ENCODE measurements around the gene SLC25A1. TPM values are rescaled to one million over a fixed set of nuclear protein-coding genes. Genes with fewer than 3 reads are reported as not detected.

Gene SLC25A1
- total RNA-seq, 1 experiment from 2014 or later, result 151 TPM

DNA sequence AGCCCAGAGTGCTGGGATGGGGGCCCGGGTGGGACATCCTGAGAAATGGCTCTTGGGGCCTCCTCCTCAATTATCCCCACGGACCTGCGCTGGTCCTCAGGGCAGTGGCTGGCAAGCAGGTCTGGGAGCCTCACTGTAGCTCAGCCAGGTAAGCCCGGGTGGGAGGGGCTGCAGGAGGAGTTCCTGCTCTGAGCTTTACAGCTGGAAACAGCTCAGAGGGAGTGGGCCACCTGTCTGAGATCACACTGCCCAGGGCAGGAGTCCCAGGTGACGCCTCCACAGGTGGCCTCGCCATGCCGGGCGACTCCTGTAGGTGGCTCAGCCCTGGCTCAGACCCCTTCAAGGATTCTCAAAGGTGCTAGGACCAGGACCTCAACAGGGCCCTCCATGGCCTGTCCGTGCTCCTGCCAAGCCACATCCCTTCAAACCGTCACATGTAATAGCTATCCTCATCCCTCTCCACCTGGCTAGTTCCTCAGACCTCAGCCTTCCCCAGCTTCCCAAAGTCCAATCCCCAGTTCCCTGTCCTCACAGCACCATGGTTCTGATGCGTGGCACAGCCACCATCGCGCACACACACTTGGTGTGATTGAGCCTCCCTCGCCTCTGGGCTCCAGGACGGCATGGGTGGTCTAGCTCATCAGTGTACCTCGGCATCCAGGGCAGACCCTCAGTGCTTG is 51.1 kb downstream of the SLC25A1 start:
- Histone ChIP-seq H3K14ac (ENCODE audit: insufficient read depth, low read length) (no peak overlapping the region), H3K4ac (ENCODE audit: low read depth, low read length) (no peak overlapping the region), H2BK12ac (ENCODE audit: insufficient read length, low read depth, low read length) (no peak overlapping the region), H3T11ph (ENCODE audit: low read length) (no peak overlapping the region), H2BK20ac (ENCODE audit: low read depth, low read length, poor library complexity, severe bottlenecking) (no peak overlapping the region), H2BK15ac (ENCODE audit: low read depth, low read length) (no peak overlapping the region), H3K9me3 (ENCODE audit: control insufficient read depth, low read depth, low read length) (no peaks in the 10 kb centered on the region), H3K23me2 (ENCODE audit: insufficient read length, low read depth, low read length, poor library complexity, severe bottlenecking) (peaks cover 2% of the 10 kb centered on the region), H3K79me2 (ENCODE audit: insufficient read depth, low read length) (no peaks in the 10 kb centered on the region), H2BK120ac (ENCODE audit: low read depth, low read length, poor library complexity, severe bottlenecking) (no peak overlapping the region), H3K23ac (ENCODE audit: insufficient read length, low read depth, low read length) (no peak overlapping the region), H3K4me1 (ENCODE audit: insufficient read depth, low read length) (no peaks in the 10 kb centered on the region; the same call in 1 of the 2 replicates), H3K27me3 (ENCODE audit: insufficient read depth, low read length) (no peaks in the 10 kb centered on the region), H2AK5ac (ENCODE audit: insufficient read length, low read length) (no peak overlapping the region), H3K27ac (ENCODE audit: insufficient read length, low read depth, low read length) (no peak overlapping the region), H3K9ac (ENCODE audit: extremely low read depth, insufficient read length, low read length) (no peak overlapping the region), H2BK5ac (ENCODE audit: insufficient read length, low read length) (no peak overlapping the region), H3K18ac (ENCODE audit: insufficient read length, low read depth, low read length) (no peak overlapping the region), H4K91ac (ENCODE audit: insufficient read length, low read depth, low read length) (no peak overlapping the region), H3K79me1 (ENCODE audit: insufficient read depth, low read depth, low read length, poor library complexity, severe bottlenecking) (no peaks in the 10 kb centered on the region), H2AFZ (ENCODE audit: low read length) (no peak overlapping the region), H3K56ac (ENCODE audit: insufficient read length, low read depth, low read length) (no peak overlapping the region), H3K4me2 (ENCODE audit: insufficient read depth, insufficient read length, low read length) (no peak overlapping the region), H4K8ac (replicated peaks; ENCODE audit: insufficient read length, low read depth, low read length) (no peak overlapping the region), H4K20me1 (ENCODE audit: control insufficient read depth, insufficient read depth, insufficient read length) (no peaks in the 10 kb centered on the region), H4K5ac (ENCODE audit: insufficient read length, low read depth, low read length) (no peak overlapping the region)
- TF ChIP-seq, protein P1, sequence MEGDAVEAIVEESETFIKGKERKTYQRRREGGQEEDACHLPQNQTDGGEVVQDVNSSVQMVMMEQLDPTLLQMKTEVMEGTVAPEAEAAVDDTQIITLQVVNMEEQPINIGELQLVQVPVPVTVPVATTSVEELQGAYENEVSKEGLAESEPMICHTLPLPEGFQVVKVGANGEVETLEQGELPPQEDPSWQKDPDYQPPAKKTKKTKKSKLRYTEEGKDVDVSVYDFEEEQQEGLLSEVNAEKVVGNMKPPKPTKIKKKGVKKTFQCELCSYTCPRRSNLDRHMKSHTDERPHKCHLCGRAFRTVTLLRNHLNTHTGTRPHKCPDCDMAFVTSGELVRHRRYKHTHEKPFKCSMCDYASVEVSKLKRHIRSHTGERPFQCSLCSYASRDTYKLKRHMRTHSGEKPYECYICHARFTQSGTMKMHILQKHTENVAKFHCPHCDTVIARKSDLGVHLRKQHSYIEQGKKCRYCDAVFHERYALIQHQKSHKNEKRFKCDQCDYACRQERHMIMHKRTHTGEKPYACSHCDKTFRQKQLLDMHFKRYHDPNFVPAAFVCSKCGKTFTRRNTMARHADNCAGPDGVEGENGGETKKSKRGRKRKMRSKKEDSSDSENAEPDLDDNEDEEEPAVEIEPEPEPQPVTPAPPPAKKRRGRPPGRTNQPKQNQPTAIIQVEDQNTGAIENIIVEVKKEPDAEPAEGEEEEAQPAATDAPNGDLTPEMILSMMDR (conservative IDR thresholded peaks at IDR 0.05), result no peak
- H3K27me3 Mint-ChIP-seq (ENCODE audit: low read depth), result peaks cover 18% of the 10 kb centered on the region
- WGBS (ENCODE audit: extremely low coverage, insufficient read length, low lambda C conversion rate), result no CpG with 5 or more reads among the region's 16 CpGs
- no peak overlapping the region for H3K4me3 Mint-ChIP-seq
- H3K9me3 Mint-ChIP-seq, result no peaks in the 10 kb centered on the region; a peak in 3 of 5 replicates
- DNase-seq, result no peak
- H3K4me1 Mint-ChIP-seq, result peaks cover 8 to 10% of the 10 kb centered on the region in 2 experiments
- H3K36me3 Mint-ChIP-seq (ENCODE audit: insufficient read depth in 1 of 3, low read depth in 3 of 3), result peaks cover 0 to 14% (median 8%) of the 10 kb centered on the region in 3 experiments; a peak in 5 of 7 replicates
- no peak overlapping the region for H3K27ac Mint-ChIP-seq

Measured in H9 (cell line).